Activated CD8-positive, alpha-beta memory T cell treated with anti-CD3 and anti-CD28 coated beads, Interleukin-2, amount 50 U/mL, for 24 hours (primary cell): ENCODE measurements around the gene CHN2.

Source experiments
- DNase-seq: peaks from one replicate; pipeline ENCODE4 v3.0.0-alpha.2; 2020; ENCODE audit errors: extremely low read depth

CHN2 gene

DNA sequence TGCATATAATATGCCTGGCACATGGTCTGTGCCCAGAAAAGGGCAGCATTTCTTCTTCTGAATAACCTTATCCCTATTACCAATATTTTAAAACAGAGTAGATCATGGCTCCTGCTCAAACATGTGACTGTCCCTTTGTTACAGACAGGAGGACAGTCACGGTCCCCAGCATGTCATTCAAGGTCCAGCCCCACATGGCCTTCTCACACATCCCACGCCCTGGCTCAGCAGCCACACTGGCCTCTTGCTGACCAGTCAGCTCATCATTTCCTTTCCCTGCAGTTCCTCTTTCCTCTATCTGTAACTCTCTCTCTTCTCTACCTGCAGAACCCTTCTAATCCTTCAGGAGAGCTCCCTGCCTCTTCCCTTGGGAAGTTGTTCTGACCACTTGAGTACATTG lies 167.8 kb downstream of the CHN2 start:
- no peak for DNase-seq

DNA sequence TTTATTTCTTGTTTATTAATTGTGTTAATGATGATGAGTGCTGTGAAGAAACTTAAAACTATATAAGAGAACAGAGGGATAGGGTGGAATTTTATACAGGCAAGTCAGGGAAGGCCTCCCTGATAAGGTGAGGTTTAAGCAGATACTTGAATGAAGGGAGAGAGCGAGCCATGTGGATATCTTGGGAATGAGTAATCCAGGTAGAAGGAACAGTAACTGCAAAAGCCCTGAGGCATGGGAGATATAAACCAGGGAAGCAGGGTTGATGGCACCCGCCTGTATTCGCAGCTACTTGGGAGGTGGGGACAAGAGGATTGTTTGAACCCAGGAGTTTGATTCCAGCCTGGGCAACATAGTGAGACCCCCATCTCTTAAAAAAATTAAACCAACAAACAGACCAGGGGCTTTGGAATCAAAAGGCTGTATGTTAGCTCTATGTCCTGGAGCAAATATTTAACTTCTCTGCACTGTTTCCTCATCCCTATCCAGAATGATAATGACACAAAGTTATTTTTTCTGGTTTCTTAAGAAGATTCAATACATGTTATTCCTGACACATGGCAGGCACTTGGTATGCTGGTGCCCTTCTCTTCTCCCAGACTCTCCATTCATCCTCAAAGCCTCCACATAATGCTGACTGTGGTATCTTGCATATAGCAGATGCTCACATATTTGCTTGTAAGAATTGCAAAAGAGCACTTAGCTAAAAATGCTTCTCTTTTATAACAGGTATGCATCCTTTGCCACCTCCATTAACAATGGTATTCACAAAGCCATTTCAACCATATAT lies 169.3 kb downstream of the CHN2 start:
- DNase-seq = no peak

DNA sequence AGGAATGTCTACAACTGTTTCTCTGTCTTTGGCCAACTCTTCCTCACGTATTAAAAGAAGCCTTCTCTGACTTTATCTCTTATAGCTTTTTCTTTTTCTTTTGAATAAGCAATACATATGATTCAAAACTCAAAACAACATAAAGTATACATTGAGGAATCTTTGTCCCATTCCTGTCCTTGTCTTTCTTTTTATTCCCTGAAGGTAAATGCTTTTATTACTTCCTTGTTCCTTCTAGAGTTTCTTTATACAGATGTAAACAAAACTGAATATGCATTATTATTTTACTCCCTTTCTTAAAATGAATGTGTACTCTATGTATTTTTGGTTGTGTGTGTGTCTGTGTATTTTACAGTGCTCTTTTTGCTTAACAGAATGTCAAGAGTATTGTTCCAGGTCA lies 170.1 kb downstream of the CHN2 start:
- no peak for DNase-seq

DNA sequence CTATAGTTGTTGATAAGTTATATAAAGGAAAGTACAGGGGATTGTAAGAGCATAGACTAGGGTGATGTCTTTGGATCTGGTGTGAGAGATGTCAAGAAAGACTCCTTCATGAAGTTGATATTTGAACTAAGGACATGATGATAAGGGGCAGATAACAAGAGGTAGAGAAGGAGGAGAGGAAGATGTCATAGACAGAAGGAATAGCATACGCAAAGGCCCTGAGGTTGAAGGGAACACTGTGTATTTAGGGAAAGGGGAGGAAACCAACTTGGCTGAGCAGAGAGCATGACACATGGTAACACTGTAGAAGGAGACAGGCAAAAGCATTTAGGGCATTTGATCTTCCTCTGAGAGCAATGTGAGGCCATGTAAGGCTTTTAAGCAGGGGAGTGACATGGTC lies 170.8 kb downstream of the CHN2 start:
- no peak for DNase-seq

DNA sequence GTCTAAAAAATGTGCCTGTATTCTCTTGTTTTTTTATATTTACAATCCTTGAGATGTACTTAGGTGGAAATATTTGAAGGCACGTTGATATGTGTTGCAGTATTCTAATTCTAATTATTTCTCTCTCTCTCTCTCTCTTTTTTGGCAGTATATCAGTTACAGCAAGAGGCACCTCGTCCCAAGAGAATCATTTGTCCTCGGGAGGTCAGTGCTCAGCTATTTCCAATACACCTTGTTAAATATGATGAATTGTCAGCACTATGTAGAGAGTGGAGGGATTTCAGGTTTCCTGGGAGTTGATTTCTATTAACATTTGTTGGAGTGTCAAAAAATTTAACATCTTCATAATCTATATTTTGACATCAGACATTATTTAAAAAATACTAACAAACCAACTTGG lies 173.2 kb downstream of the CHN2 start:
- DNase-seq = no peak

DNA sequence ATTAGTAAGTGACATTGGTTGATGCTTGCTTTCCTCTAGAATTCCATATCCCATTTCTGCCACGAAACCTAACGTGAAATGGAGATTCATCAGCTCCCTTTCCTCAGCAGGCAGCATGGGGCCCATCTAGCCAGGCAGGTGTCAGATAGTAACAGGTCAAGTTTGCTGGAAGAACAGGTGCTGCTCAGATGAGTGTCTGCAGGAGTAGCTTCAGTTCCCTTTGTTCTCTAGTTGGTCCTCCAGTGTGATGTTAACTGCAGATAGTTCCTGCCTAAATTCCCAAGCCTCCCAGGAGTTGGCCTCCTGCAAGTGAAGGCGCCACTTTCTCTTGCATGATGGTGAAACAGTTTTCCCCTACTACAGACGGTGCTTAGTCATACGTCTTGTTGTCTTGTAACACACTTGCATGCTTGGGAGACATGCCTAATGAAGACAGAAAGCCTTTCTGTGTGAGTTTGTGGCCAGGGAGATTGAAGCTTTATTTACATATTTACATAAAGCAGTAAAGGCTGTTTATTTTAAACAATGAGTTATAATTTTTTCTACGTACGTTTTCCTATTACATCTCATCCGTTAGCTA lies 175.4 kb downstream of the CHN2 start:
- DNase-seq = no peak

DNA sequence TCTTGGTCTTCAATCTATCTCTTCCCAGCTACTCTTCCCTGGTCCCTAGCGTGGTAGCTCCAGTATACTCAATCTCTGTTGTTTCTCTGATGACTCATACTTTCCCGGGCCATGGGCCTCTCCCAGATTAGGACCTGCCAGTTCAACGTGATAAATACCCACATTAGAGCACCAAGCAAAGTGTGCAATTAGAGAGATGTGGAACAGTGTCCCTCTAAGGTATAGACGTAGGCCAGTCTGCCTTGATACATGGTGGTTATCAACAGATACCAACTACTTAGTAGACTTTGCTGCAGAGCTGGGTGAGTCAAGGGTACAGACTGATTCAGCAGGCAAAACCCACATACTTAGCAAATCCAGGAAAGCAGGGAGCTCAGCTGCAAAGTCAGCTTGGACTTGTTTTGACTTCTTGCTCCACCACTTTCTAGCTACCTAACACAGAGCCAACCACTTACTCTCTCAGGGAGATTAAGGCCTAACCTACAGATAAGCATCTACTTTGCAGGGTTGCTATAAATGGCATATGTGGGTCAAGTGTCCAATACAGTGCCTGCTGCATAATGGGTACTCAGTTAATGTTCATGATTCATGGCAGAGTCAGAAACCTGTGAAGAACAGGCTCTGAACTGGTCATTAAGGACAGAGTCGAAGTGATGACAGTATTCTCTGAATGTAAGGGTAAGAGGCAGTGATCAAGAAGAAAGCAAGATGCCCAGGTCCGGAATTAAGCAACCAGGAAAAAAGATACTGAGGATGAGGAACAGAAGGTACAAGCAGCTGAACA lies 176.1 kb downstream of the CHN2 start:
- no peak for DNase-seq

DNA sequence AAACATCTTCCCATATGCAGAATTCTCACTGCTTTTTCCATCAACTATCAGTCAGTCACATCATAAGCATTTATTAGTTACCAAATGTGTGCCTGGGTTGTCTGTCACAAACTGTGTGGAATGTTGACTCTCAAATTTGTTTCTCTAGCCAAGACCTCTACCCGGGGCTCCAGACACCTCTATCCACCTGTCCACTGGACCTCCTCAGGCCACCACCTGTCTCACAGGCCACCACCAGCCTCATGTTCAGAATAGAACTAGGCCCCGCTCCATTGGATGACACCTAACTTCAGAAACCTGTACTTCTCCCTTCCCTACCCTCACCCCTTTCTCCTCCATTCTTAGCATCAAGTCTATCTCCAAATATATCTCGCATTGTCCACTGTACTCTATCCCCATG lies 176.9 kb downstream of the CHN2 start:
- DNase-seq = no peak

DNA sequence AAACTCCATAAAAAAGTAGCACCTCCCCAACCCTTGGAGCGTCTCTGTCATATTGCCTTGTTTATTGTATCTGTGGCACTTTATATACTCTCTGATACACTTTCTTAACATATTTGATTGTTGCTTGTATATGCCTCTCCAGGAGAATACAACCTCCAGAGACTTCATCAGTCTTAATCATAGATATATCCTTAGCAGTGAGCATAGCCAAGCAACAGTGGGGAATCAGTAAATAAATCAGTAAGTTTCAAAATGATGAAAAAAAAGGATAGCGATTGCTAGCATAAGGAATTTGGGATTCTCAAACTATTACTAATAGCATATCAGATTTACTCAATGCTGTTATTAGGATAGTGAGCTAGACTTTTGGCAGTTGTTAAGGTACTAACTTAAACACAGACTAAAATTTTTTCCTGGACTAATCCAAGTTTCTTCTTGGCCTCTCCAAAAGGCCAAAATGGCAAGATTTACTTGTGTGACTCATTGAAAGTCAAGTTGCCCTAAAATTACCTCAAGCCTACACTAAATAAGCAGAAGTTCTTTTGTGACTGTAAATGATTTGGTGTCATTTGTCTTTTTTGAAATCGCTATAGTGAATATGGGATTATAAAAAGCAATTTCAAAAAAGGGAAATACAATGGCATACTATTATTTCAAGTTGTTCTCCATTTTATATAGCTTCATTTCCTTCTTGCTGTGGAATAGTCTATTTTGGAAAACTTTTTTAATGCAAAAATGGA lies 177.9 kb downstream of the CHN2 start:
- no peak for DNase-seq

DNA sequence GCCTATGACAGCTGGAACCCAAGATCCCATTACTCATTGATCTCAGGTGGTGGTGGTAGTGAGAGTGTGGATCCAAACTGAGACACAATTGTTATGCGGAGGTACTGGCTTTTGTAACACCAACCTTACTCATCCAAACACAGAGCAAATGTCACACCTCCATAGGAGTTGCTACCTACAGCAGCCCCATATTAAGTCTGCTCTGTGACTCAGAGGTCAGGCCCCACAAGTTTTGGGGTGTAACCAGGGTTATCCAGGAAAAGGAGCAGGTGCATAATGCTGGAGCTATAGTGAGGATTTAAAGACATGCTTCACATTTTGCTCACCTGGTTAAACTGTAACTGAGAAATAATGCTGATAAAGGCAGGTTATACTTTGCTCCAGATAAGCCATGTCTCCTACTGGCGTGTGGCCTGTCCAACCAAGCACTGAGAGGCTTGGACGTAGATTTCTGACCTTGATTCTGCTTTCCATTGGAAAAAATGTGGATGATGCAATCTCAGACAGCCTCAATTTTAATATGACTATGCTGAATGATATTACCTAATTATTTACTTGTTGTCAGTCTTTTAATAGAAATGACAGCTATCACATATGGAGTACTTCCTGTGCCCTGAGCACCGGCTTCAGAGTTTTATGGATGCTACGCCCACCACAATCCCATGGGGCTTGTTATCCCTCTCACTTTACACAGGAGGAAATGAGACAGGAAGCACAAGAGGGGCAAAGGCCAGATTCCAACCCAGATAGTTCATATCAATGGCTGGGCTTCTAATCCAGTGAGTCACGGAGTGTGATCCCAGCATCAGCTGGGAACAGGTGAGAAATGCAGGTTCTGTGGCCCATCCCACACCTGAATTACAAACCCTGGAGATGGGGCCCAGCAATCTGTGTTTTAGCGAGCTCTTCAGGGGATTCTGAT lies 181.3 kb downstream of the CHN2 start:
- no peak for DNase-seq

DNA sequence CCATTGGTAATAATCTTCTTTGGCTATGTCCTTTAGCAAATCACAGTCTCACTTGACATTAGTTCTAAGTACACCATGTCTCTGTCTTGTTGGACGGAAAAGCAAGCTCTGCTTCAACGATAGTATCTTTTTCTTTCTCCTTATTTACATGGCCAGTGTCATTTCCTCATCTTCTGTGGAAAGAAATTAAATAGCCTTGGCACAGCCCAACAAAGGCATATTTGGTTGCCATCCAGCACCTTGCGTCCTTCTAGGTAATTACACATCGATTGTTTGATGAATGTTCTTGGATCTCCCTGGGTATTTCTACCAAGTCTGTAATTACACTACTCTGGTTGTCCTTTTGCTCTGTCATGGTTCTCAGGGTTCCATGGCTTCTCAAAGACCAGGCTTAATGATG lies 183.1 kb downstream of the CHN2 start:
- DNase-seq = no peak

DNA sequence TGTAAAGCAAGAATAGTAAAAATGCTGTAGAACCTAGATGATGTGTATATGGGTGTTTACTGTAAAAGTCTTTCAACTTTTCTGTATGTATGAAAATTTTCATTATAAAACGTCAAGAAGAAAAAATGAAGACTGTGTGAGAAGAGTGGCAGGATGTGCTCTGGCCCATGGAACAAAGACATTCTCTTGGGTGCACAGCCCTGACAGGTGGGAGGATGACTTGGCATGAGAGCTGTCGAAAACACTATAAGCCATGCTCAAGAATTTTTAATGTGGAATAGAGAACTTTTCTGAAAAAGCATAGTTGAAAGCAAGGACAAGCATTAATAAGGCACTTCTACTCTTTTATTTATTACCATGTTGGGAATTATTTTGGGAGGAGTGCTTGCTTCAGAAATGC lies 185.0 kb downstream of the CHN2 start:
- no peak for DNase-seq

DNA sequence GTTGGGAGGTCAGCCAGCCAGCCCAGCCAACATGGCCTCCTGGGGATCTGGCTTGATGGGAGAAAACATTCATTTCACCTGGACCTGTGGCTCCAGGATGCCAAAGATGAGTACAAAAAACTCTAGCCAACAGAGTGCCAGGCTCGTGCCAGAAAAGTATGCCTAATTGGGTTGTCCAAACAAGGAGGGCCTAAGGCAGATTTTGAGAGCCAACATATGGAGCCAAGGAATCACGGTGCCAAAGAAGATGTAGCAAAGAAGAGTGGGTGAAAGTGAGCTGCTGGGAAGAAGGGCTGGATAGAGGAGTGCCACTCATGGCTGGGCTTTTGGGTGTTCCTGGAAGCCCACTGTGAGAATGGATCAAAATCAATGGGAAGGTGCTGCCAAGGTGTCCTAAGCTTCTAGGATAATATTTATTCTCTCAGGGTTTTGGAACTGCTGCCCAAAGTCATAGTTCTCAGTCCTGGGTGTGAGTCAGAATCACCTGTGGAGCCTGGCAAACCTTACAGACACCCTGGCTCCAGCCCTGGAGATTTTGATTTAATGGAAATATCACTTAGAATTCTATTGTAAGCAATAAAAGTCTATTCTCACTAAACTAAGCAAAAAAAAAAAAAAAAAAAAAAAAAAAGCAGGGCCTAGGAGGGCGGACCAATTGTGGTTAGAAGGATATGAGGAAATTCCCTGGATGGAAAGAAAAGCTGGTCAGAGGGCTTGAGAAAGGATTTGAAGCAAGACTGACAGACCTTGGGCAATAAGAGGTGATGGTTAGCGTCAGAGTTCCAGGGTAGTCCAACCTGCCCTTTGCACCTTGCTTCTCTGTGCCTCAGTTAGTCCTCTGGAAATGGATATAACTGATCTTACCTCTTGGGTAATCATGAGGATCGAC lies 186.9 kb downstream of the CHN2 start:
- no peak for DNase-seq

DNA sequence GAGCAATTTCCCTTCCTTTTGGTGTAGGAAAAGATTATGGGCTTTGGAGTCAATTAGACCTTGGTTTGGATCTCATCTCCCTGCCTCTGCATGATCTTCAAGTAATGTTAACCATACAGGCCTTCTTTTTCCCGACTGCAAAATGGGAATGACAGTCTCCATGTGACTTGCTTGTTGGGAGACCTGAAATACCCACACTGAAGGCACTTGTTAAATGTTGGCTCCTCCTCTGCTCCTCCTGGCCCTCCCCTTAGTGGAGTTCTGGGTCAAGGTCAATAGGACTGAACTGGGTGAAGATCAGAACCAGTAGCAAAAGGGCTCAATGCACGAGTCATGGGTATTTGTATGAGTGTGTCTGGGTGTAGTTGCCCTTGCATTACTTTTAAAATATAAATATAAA lies 189.7 kb downstream of the CHN2 start:
- DNase-seq = no peak

DNA sequence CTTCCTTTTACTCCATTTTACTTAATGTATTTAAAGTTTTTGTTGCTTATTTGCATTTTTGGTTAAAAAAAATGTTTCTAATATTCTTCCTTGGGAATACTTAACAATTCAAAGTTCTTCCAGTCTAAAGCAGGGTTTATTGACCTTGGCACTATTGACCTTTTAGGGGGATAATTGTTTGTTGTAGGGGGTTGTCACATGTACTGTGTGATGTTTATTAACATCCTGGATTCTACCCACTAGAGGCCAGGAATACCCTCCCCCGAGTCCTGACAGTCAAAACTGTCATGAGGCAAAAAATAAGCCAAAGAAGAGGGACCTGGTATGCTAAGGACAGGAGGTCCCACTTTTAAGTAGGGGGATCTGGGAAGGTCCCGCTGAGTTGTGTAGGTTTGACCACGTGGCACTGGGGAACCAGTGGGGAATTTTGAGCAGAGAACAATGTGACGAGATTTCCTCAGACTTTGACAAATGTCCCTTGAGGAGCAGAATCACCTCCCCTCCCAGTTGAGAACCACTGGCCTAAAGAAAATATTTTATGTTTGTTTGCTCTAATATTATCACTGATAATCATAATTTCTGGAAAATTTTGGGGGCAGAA lies 190.7 kb downstream of the CHN2 start:
- no peak for DNase-seq

DNA sequence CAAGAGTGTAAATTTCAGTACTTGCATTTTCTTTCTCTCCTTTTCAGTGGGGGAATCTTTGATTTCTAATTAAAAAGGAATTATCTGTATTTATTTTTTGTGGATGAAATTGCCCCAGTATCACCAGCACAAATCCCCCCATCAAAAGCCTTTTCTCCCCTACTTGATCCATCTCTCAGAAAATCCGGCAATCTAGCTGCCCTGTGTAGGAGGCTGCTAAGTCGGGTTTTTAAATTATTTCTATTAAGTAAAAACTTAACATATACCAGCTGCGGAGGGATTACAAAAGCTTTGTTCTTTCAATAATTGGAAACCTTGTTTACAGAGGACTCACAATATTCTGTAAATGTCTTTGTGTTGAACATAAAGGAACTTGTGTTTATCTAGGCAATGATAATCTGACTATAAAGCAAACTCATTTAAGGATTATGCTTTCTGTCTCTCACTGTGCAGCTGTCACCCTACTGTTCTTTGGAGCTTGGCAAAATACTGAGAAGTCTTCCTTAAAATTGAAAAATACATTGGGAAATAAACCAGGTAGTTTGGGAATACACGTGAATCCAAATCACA lies 191.7 kb downstream of the CHN2 start:
- no peak for DNase-seq

DNA sequence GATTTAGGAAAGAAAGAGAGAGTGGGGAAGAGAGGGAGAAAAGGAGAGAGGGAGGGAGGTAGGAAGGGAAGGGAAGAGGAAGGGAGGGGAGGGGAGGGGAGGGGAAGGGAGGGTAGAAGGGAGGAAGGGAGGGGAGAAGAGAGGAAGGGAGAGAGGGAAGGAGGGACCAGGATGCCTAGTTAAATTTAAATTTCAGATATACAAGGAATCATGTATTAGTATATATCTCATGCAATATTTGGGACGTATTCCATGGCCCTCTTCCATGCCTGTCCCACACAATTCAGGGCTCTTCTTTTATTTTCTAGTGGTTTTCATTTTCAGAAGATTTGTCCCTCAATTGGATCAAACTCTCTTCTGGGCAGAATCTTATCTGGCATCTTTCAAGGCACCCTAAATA lies 196.7 kb downstream of the CHN2 start:
- no peak for DNase-seq

DNA sequence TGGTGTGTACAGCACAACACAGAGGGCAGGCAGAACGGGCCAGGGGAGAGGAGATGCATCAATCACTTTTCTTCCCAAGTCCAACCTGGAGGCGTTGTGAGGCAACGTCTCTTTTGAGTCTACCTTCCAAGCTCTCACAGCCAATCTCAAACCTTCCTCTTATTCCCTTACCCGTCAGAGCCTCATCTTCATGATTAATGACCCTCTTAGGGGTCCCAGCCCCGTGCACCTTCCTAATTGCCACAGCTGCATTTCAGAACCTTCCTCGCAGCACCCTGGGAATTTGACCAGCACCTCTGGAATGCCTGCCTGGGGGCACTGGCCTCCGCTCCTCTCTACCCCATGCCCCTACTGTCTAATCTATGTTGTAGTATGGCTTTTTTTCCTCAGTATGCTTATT lies 199.7 kb downstream of the CHN2 start:
- no peak for DNase-seq

DNA sequence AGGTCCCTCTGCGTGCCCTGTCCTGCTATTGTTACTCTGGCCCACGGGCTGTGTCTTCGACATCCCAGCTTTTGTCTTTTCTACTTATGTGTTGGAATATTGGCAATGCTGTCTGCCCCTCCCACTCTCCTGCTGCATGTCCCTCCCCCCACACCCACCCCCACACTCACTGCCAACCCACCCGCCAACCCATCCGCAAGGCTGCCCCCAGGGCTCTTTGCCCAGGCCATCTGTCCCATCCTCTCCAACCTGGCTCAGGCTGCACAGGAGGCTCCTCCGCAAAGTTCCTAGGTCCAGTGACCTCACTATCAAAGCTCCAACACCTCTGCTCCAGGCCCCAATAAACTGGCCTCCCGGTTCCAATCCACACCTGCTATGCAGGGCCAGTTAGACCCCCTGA lies 202.0 kb downstream of the CHN2 start:
- no peak for DNase-seq

DNA sequence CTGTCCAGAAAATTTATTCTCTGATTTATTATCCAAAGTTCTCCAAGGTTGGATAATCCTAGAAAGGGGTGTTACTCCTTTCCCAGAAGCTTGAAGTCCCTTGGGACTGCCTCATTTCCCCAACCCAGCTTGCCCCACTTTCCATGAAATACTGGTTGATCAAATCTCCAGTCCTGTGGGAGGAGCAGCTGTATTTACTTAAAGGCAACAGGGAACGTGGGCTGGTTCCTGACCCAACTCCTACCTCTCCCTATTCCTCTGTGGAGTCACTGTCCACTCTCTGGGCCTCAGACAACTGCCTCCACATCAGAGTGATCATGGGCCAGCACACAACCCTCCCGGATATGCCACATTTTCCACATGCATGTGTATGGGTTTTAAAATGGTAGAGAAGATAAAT lies 202.8 kb downstream of the CHN2 start:
- no peak for DNase-seq
